ENCODE results near the gene SLC4A2.

DNA sequence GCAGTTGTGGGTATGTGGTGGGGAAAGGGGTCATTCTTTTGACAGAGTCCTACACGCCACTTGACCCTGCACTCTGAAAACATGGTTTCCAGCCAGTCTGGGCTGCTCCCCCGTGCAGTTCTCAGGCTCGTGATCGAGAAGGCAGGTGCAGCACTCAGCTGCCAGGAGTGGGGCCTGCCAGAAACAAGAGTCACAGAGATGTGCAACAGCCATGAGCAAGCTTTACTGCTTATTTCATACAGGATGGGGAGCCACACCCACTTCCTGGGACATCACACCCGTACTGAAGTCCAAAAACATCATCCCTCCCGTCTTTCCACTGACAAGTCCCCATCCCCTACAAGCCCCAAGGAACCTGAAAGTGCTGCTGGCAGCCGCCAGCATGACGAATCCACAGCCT lies 44.4 kb upstream of the SLC4A2 start:
- TF ChIP-seq, protein P1, sequence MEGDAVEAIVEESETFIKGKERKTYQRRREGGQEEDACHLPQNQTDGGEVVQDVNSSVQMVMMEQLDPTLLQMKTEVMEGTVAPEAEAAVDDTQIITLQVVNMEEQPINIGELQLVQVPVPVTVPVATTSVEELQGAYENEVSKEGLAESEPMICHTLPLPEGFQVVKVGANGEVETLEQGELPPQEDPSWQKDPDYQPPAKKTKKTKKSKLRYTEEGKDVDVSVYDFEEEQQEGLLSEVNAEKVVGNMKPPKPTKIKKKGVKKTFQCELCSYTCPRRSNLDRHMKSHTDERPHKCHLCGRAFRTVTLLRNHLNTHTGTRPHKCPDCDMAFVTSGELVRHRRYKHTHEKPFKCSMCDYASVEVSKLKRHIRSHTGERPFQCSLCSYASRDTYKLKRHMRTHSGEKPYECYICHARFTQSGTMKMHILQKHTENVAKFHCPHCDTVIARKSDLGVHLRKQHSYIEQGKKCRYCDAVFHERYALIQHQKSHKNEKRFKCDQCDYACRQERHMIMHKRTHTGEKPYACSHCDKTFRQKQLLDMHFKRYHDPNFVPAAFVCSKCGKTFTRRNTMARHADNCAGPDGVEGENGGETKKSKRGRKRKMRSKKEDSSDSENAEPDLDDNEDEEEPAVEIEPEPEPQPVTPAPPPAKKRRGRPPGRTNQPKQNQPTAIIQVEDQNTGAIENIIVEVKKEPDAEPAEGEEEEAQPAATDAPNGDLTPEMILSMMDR (IDR thresholded peaks at IDR 0.05): no peak
- TF ChIP-seq EP300 (IDR thresholded peaks at IDR 0.05): no peak

Data from tibial nerve (tissue), 4 donors.